CD4-positive, alpha-beta T cell treated with Interleukin-17A for 1 hour (primary cell): Measurements from ENCODE around the gene EMILIN3.

Source experiments
- DNase-seq: peaks from one replicate; pipeline ENCODE4 v3.0.0-alpha.2; 2020

Gene EMILIN3

DNA sequence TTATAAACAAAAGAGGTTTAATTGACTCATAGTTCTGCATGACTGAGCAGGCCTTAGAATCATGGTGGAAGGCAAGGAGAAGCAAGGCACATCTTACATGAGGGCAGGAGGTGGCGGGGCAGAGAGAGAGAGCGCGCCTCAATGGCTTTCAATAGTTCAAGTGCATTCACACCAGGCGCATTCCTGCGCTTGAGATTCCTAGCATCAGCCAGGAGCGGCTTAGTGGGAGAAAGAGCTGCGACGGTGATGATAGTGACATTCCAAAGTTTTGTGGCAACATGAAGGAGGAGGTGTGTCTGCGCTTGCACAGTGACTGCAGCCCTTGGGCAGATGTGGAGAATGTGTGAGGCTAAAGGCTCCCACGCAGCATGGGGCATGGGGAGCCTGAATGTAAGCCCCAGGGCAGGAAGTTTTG, 25.0 kb upstream of the EMILIN3 start:
- no peak for DNase-seq

DNA sequence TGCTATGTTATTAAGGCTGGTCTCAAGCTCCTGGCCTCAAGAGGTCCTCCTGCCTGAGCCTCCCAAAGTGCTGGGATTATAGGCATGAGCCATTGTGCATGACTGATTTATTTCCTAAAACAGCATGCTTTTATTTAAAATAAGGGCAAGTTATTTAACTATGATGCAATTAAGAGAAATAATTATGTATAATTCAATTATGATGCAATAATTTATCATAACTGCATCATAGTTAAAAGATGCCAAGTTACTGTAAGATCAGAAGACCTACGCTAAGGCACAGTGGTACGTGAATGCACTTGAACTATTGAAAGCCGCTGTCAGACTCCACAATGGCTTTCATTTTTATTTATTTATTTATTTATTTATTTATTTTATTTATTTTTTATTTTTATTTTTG, 24.3 kb upstream of the EMILIN3 start:
- DNase-seq, result no peak

DNA sequence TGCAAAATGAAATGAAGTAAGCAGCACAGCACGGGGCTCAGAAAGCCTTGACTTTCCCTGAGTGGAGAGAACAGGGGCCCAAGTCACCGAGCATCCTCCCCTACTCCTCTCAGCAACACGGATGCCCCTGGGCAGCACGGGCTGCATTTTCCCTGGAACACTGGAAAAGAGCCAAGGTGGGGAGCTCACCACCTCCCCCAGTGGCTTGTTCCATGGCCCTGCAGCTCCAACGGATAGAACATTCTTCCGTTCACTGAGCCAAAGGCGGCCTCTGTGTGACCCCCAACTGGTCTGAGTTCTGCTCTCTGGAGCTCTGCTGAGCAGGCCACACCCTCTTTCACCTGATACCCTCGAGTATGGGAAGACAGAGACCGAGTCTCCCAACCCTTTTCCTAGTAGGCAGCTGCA, 20.8 kb upstream of the EMILIN3 start:
- no peak for DNase-seq

DNA sequence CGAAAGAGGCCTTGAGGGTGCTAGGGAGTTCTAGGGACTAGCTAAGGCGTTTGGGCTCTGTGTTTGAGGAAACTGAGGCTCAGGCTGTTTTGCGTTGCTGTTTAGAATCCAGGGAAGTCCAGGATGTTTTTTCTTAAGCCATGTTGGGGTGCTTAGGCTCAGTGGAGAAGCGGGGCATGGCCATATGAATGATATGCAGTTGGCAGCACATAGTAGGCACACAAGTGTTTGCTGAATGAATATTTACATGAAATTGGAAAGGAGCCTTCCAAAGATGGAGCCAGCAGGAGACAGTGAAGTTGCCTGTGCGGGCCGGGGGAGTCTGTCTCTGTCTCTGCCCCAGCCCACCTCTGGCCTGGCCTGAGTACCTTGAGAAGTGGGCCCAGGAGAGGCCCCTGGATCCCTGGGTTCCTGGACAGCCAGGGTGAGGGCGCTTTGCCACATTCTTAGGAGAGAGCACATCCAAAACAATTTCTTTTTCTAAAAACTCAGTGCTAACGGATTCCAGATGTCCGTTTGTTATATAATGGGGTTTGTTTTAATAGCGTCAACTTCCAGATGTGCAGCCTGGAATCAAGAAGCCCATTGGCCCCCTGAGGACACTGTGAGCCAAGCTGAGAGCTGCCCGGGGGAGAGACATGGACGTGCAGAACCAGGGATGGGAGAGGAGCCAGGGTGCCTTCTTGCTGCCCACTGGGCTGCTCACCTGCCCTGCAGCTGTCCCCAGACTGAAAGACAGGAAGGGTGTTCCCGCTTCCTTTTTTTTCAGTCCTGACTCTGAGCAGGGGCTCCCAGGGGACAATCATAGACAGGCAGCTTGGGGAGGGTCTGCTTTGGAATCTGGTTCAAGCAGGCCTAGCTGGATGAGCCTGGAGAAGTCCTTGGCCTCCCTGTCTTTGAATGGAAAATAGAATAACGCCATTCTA, 20.1 kb upstream of the EMILIN3 start:
- DNase-seq, result no peak

DNA sequence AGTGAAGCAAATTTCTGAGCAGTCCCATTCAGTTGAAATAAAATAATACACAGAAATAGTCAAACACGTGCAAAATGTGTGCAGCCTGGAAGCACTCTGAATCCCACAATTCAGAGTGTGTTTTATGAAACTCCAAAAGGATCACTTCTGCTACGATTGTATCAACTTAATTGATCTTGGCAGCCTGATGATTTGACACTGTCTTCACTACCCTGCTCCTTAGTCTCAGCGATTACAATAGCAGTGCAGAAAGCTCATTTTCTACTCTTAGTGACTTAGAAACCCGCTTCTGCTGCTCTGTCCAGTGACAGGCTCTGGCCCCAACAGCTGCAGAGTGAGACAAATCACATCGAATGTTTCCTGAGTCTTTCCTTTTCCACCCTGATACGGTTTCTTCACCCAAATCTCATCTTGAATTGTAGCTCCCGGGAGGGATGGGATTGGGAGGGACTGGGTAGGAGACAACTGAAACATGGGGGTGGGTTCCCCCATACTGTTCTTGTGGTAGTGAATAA, 16.2 kb upstream of the EMILIN3 start:
- no peak for DNase-seq

DNA sequence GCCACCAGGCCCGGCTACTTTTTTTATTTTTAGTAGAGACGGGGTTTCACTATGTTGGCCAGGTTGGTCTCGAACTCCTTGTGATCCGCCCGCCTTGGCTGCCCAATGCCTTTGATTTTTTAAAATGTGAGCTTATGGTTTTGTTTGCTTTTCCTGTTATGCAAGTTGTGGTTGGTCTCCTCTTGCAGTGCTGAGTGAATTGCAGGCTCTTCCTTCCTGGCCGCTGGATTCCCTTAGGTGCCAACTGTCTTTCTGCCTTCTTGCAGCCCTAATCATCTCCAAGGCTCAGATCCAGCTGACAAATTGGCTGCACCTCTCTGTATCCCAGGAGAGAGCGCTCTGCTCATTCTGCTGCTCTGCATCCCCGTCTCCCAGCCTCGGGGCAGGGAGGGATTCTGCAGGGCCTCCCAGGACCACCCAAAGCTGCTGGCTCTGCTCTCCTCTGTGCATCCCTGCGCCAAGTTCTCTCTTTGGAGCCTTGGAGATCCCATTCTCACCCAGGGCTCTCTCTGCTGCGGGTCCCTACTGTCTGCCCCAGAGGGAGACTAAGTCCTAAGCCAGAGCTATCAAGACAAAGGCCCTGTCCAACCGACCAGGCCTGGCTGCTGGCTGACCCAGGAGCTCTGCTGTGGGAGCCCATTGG, 14.1 kb upstream of the EMILIN3 start:
- DNase-seq, result no peak

DNA sequence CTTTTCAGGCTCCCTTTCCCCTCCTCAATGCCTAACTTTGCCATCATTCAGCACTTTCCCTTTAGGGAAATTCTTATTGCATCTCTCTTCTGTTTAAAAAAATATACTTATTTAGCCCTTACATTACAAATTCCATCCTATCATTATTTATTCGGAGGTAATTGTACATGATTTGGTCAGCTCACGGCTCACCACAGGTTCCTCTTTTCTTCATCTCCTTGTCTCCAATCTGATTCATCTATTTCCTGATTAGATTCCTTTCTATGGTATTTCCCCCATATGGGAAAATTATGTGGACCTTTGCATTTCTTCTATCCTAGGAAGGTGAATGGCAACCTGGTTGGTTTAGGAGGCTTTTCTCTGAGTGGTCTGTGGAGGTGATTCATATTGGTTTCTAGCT, 12.9 kb upstream of the EMILIN3 start:
- no peak for DNase-seq

DNA sequence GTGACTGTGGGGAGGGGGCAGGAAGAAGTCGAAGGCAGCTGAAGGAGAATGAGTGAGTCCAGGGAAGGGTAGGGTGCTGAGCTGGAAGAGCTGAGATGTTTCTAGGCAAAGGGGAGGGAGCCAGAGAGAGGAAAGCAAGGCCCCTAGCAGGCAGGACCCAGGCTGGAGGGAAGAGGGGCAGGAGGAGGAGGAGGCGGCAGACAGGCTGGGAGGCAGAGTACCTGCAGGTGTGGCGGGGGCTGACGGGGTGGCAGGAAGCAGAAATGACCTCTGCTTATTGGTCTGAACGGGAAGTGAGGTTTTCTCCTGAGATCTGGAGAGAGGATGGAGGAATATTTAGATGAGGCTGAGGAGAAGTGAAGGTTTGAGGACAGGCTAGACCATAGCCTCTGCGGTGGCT, 10.7 kb upstream of the EMILIN3 start:
- DNase-seq, result no peak

DNA sequence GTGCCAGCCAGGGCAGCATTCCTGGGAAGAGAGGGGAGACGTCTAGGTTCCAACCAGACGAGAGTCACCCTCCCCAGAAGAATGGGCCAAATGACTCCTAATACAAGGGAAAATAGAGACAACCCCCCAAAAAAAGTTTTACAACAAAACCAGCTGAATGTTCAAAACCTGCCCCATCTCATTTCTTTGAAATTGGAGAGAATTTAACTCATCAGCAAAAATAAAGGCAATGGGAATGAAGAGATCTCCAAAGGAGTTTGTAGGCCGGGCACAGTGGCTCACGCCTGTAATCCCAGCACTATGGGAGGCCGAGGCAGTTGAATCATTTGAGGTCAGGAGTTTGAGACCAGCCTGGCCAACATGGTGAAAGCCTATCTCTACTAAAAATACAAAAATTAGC, 9.7 kb upstream of the EMILIN3 start:
- DNase-seq, result no peak

DNA sequence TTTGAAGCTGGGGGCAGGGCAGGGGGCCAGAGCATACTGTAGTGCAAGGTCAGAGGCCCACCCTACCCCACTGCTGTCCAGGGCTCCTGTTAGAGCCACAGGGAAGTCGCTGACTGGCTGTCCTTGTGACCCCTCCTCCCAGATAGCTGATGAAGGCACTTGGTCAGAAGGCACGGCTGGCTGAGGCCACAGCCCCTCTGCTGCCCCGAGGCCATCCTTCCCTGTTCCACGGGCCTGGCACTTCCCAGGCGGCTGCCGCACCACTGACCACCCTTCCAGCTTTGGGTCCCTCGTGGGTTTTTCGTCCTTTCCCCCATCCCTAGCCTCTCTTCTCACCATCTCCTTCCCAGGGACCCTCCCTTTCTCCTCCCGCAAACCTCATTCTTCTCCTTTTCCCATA, 9.2 kb upstream of the EMILIN3 start:
- no peak for DNase-seq

DNA sequence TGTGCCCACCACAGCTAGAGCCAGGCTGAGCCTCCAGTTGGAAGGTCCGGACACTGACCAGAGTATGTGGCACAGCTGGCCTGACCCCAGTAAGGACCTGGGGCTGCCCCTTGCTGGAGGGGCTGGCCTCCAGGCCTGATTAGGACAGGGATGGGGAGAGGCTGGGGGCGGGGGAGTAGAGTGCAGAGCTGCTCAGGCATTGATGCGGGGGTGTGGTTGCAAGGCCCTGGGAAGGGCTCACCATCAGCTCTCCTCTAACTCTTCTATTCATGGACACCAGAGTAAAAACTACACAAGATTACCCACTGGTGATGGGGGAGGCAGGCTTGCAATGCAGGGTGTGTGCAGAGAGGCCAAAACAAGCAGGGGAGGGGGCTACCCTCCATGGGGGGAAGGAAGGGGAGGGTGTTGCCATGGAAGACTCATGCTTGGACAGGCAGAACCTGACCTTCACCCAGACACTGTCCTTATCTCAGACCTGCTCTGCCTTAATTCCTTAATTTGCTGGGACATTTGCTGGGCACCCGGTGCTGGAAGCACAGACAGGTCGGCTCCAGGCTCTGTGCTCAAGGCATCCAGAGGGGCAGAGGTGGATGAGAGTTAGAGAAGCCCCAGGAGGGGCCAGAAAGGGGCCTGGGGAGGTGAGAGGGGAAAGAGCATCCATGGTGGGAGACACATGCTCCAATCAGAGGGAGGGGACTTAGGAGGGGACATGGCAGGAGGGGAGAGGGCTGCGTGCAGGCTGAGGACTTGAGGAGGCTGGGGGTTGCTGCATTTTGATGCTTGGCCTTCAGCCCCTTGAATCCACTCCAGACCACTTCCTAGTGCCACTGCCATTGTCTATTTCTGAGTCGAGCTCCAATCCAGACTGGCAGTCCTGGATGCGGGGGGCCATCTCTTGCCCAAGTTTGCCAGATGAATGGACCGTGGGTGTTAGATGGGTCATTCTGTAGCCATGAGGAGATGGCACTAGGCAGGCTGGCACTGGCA, 7.6 kb upstream of the EMILIN3 start:
- no peak for DNase-seq

DNA sequence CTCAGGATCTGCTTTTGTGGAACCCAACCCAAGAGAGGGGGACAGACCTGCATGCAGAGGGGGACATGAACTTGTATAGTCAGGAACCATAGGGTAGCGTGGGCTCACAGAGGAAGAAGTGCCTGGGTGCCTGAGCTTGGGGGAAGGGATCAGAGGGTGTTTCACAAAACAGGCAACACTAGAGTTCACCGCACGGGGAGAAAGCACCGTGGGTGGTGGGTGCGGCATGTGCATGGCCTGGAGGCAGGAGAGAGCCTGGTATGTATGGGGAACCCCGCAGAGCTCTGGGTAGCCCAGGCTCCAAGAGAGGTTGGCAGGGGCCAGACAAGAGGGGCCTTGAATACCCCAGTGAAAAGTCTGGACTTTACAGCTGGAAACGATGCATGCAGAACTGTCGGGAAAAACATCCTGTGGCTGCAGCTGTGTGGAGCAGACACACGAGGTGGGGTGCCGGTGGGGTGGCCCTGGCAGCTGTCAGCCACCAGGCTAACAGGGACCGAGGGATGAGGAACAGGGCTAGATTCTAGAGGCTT, 6.7 kb upstream of the EMILIN3 start:
- no peak for DNase-seq

DNA sequence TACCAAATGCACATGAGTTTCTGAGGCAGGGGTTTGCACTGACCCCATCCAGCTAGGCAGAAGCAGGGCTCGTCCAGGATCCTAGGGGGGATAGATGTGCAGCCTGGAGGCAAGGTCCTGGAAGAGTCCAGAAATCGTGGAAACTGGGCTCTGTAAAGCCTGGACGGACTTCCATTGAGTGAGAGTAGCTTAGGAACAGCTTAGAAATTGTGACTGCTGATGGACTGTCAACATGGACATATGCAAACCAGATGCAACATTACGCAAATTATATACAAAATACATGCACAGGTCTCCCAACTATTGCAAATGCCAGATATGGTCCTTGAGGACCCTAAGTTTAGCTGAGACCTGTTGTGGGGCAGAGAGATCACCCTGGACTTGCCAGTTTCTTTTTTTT, 4.8 kb upstream of the EMILIN3 start:
- no peak for DNase-seq

DNA sequence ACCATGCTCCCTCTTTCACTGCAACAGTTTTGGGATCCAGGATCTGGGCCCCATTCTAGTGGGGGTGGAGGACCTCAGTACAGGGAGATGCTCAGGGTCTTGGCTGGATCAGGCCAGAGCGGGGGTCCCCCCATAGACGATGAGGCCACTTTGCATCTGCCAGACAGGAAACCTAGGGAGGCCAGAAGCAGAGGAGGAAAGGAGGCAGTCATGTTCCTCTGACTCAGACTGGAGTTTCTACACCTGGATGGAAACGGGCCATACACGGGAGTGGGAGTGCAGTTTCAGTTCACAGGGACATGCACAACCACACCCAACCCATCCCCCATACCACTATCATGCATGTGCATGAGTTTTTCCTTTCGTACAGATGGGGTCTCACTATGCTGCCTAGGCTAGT, 3.6 kb upstream of the EMILIN3 start:
- DNase-seq, result no peak

DNA sequence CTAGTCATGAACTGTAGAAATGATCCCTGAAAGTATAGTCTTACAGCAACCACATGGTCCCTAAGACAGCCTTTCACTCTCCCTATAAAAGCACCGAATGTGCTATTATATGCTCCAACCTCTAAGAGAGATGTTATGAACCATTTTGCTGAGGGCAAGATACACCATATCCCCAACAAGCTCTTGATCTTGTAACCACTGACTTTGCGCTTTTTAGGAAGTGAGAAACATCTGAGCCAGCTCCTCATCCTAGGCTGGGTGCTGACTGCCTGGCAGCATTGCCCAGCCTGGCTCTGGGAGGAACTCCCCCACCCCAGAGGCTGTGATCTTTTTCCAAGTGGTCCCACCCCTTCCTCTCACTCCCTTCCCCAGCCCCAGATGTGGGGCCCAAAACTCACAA, 3.1 kb upstream of the EMILIN3 start:
- DNase-seq, result no peak

DNA sequence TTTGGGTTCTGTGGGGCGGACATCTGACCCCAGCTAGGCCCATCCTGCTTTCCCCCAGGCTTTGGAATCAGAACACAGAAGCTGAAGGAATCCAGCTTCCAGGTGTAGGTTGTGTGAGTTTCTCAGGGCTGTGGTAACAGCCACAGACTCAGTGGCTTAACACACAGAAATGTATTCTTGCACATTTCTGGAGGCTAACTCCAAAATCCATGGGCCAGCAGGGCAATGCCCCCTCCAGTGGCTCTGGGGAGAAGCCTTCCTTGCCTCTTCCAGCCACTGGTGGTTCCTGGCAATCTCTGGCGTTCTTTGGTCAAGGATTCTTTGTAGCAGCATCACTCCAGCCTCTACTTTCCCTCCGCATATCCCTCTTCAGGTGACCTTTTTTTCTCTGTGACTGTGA, 1.3 kb upstream of the EMILIN3 start:
- no peak for DNase-seq

DNA sequence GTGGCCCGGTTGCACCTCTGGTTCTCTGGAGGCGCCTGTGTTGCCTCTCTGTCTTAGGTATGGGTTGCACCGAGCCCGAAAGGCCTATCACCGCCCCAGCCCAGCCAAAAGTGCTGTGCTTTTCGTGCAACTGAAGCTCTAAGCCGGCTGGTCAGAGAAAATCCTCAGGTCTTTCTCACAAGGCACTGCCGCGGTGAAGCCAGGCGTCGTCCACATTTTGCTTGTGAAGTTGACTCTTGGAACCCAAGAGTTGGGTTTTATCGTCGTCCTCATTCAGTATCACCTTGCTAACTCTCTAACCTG, 726 bp upstream of the EMILIN3 start:
- DNase-seq, result no peak

DNA sequence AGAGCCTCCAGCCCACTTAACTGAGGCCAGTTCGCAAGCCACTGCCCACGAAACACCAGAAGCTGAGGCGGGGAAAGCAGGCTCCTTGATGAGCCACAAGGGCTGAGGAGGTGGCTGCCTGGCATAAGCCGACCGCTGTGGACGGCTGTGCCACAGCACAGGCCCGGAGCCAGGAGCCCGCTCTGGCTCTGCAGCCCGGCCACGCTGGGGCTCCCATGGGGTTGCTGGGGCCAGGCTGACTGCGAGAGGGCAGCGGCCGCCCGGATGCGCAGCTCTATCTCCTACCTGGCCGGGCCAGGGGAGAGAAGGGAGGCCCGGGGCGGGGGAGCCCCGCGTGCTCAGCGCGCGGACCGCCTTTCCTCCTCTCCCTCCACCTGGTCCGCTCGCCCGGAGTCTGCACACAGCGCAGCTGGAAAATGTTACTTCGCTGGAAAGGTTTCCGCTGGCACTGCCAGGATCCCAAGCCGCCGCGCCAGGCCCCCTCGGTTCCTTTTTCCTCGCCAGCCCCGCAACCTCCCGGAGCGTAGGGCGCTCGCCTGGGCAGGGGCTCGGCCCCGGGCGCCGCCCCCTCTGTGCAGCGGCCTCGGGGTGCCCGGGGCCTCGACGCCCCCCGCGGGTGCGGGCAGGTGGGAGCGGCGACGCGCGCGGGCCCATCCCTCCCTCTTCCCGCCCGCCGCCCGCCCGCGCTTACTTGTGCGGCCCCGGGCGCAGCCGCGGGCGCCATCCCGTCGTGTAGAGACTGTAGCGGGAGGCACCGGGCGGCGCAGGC, 657 bp downstream of the EMILIN3 start:
- DNase-seq, result no peak

DNA sequence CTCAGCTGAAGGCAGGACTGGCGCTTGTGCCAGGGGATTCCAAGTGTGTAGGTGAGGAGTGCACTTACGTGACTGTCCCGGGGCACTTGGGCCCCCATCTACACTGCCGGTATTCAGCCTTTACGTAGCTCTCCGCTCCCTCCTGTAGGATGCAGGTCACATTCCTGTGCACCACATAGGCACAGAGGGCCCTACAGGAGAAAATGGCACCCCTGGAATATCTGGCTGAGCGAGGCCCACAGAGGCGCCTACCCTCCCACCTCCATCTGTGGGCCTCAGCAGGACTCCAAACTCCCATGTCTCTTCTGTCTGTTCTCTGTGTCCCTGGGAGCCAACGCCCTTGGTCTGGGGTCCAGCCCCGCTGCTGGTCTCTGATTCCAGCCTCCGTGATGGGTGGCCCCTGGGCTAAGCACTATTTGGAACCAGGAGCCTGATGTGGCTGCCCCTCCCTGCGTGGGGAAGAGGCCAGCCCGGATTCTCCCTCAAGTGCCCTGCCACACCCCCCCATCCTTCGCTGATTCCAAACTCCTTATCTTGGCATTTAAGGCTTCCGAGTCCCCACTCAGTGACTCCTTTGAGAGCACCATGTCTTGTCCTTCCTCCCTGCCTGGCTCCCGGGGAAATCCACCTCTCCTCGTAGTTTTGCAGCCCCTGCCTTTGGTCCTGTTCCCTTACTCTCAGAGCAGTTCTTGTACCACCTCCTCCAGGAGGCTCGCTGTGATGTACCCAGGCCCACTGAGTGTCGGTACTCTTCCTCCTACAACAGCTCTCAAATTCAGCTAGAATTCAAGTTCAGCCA, 1.5 kb downstream of the EMILIN3 start:
- DNase-seq, result no peak

DNA sequence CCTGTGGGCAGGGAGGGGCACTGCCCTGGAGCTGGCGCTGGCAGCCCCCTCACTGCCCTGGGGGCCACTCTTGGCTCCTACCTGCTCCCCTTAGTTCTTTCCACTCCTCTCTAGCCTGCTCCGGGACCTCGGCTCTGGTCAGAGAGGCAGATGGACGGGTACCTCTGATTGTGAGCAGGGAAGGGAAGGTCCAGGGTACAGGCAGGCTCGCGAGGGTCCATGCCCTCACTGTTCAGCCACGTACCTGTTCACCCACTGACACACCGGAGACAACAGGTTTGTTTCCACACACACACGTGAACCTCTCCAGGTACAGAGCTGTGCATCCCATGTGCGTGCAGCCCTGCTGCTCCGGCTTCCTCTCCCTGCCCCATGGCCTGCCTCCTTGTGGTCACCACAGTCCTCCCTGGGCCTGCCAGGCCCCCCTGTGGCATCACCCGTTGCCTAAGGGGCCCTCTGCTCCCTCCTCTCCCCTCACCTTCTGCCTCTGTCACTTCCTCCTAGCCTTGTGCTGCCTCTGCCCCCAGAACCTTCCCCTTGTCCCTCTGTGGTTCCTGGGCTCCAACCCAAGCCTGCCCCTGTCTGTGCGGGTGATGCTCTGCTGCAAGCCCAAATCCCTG, 2.3 kb downstream of the EMILIN3 start:
- DNase-seq, result no peak

DNA sequence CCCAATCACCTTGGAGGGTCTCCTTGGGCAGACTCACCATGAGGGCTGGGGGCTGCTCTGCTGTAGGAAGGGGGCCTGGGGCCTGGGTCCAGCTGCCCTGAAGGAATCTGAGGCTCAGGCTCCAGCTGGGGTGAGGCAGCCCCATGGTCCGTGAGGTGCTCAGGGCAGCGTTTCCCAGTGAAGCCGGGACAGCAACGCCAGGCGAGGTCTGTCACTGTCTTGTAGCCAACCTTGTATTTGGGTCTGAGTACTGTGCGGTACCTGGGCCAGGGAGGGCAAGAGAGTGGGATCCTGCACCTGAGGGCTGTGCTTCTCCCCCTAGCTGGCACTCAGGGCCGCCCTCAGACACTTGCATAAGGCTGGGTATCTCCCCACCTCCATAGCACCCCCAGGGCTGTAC, 3.0 kb downstream of the EMILIN3 start:
- DNase-seq, result no peak
